Bone marrow (tissue), 2 donors: ENCODE data around the gene FAM89A.

Source experiments
- DNase-seq, 2 donors: peaks; one replicate each; lab custom pipeline; 2025; lab: John Stamatoyannopoulos, UW

FAM89A gene

DNA sequence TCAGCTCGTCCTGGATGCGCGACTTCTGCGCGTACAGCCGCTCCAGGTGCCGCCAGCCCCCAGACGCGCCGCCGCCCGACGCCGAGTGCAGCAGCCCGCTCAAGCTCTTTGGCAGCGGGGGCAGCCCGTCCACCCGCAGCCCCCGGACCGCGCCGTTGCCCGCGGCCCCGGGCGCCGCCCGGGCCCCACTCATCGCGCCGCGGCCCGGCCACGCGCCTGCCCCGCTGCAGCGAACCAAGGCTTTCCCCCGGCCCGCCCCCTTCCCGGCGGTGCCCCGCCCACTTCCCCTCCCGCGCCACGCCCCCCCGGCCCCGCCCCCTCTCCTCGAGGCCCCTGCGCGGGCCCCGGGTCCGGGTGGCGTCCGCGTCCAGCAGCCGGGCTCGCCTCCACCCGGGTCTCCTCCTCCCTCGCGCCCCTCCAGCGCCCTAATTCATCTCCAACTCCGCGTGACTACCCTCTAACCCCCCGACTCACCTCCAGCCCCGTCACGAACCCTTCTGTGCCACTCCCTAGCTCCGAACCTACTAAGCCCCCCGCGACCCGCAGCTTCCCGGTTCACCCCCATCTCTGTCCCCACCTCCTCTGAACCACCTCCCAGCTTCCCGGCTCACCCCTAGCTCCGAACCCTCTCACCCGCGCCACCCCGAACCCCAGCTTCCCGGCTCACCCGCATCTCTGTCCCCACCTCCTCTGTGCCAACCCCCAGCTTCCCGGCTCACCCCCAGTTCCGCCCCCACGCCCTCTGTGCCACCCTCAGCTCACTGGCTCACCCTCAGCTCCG is at the start of gene FAM89A:
Gene FAM89A, minus strand, starts transcription at position 236 of the 781 bp plus-strand sequence. Its CDS starts 43 bp downstream, at position 193.
- peak in 1 of 2 donors; percentile 42 for DNase-seq

DNA sequence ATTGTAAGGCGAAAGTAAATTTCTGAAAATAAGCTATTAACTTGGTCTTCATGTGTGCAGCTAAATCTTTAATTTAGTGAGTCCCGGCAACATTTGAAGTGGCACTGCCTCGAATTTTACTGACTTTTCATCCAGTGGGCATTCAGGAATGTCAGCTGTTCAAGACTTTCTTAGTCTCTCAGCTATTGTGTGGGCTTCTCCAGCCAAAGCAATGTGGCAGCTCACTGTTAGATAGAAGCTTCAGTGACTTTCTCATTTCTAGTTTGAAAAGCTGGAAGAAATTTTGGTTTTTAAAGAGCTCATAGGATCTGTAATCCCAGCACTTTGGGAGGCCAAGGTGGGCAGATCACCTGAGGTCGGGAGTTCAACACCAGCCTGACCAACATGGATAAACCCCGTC is 44.3 kb upstream of the FAM89A start:
- no peak for DNase-seq

GRCh38 chr1:231079163-231079562 is 39.1 kb upstream of the FAM89A start:
- DNase-seq, result no peak

DNA sequence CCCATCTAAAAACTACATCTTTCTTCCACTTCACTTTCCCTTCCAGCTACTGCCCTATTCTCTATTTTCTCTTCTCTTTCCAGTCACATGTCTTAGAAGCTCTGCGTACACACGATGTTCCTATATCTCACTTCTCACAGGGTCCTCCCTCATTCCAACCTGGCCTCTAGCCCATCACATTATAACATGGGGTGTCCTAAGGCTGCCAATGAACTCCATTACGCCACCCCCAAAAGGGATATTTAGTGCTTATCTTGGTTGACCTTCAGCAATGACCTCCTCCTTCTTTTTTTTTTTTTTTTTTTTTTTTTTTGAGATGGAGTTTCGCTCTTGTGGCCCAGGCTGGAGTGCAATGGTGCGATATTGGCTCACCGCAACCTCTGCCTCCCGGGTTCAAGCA is 38.2 kb upstream of the FAM89A start:
- DNase-seq, result no peak

GRCh38 chr1:231076802-231077201 is 36.7 kb upstream of the FAM89A start:
- no peak for DNase-seq

- DNase-seq, result no peak
Measured at GRCh38 chr1:231075497-231075896, 35.4 kb upstream of the FAM89A start.

- DNase-seq, result no peak
Measured at GRCh38 chr1:231075020-231075419, 35.0 kb upstream of the FAM89A start.

DNA sequence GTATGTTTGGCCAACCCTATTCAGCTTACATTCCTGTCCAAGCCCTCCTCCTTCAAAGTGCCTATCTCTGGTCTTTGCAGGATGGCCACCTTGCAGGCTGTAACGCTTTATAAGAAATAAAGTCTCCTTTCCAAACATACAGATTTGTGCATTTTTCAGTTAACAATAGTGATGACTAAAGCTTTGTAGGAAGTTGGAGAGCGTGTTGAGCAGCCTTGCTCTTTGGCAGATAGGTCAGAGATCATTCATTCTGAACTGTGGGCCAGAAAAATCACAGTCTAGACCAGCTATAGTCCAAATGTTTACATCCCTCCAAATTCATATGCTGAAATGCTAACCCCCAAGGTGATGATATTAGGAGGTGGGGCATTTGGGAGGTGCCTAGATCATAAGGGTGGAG is 34.0 kb upstream of the FAM89A start:
- no peak for DNase-seq

DNA sequence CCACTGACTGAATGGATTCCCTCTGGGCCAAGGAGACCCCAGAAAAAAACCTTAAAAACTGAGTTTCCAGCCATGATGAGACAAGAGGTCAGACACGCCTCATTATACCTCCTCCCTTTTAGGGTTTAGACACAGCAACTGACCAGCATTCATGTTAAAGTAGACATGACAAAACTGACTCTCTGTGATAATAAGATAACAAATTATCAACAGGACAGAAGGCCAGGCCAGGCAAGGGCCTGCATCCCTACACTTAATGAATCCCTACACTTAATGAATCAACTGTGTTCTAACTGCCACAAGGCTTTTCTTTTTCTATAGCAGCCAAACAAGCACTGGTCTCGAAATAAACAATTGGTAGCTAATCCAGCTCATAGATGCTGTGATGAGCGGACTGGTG is 33.3 kb upstream of the FAM89A start:
- no peak for DNase-seq

DNA sequence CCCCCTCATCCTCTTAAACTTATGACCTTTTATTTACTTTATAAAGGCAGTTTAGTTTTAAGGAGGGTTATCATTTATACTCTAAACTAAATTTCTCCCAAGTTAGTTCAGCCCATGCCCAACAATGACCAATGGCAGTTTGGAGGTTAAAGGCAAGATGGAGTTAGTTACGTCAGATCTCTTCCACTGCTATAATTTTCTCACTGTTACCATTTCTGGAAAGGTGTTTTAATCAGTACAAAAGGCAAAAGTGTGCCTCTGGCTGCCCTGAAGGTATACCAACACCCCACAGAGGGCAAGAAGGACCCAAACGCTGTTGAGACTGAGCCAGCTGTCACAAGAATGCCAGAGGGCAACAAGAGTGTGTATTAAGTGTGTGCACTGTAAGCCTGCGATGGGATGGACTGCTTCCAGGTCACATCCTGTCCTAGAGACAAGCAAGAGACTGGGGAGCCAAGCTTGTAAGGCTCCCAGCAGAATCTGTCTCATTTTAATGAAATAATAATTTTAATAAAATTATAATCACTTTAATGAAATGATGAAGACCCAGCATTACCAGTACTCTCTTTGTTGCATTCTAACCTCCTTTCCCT is 32.5 kb upstream of the FAM89A start:
- DNase-seq, result no peak

- no peak for DNase-seq
Measured at GRCh38 chr1:231072041-231072440, 32.0 kb upstream of the FAM89A start.

- DNase-seq, result no peak
Measured at GRCh38 chr1:231070758-231071444, 30.8 kb upstream of the FAM89A start.

DNA sequence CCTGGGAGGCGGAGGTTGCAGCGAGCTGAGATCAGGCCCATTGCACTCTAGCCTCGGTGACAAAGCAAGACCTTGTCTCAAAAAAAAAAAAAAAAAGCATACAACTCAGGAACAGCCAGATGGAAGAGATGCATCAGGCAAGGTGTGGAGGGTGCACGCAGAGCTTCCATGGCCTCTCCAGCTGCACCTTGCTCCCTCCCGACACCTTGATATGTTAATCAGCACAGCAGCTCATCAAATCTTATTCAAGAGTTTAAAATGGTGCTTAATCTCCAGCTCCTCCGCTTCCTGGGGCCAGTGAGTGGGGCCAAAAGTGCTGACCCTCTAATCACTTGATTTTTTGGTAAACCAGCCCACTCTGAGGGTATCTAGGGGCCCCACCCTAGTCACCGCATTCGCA is 29.3 kb upstream of the FAM89A start:
- no peak for DNase-seq

DNA sequence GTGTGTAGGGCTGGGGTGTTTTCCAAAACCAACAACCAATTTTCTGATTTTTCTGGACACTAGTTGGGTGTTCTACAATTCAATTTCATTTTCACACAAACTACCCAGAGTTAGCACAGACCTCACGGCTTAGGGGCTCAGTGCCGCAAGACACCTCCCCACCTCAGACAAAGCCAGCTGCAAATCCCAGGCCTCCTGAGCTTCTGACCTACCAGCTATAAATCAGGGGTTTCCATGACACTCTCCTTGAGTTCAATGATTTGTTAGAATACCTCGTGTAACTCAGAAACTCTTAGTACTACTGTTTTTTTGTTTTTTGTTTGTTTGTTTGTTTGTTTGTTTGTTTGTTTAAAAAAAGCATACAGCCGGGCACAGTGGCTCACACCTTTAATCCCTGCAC is 28.7 kb upstream of the FAM89A start:
- DNase-seq, result no peak

DNA sequence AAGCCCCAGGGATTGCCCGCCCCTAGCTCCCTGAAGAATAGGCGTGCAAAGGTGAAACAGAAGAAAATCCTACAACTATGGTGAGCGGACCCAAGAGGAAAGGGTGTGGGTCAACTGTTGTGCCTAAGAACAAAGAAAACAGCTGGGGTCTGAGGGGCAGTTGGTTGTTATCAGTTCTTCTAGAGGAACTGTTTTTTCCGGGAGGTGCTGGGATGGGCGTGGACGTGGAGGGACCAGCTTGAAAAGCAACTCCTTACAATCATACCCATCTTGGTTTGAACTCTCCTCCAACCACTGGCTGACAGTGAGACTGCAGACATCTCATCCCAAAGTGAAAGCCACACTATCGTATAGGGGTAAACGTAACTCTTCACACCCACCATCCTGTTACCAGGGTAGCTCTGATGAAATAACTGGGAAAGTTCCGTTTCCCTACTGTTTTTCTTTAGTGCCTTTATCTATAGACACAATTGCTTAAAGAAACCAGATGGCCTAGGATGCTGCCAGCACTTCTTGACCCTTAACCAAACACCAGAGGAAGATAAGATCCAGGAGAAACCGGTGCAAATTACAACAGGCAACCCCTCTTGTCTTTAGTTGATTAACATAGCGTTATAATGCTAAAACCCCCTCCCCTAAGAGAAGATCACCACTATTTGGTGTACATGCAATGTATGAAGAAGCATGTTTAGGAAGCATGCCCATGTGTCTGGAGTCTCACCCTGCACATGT is 25.6 kb upstream of the FAM89A start:
- no peak for DNase-seq

- DNase-seq, result no peak
Measured at GRCh38 chr1:231064418-231064817, 24.4 kb upstream of the FAM89A start.

GRCh38 chr1:231063331-231063730 is 23.3 kb upstream of the FAM89A start:
- no peak for DNase-seq

DNA sequence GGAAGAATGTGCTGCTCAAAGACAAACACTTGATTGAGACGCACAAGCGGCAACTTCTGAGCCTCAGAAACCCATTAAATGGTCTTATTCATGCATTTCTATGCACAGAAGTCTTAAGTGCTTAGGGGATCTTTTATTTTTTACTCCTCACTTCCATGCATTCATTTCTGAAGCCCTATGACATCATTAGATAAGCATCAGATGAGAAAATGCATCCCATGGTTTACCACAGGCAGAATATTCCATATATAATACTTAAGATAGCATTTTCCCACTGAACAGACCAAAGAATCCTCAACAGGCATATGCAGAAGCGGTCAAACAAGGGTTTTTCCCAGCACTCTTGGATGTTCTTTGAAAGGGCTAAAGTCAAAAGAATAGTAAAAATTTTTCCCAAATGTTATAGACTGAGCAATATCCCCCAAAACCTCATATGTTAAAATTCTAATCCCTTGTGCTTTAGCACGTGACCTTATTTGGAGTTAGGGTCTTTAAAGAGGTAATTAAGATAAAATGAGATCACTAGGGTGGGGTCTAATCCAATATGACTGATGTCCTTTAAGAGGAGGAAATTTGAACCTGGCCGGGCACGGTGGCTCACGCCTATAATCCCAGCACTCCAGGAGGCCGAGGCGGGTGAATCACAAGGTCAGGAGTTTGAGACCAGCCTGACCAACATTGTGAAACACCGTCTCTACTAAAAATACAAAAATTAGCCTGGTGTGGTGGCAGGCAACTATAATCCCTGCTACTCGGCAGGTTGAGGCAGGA is 22.6 kb upstream of the FAM89A start:
- DNase-seq, result no peak

DNA sequence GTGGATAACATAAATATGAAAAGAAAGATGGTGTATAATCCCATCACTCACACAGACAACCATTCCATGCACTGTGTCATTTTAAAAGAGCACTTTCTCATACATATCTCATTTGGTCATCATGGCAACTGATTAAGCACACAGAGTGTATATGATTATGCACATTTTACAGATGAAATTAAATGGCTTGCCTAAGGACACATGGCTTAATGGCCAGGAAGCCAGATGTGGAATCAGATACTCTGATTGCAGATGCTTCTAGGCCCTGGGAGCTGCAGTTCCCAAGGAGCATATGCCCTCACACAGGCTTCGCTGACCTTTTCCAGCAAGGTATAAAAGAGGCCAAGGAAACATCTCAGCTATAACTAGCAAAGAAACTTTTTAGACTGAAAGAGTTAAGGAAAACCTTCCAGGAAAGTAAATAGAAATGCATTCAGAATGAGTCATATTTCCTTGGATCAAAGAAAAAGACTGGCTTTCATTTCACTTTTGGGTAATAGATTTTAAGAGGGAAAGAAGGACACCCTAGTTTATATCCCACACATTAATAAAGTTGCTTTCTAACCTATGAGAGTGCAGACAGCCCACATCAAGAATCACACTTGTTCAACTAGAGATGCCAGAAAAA is 19.6 kb upstream of the FAM89A start:
- no peak for DNase-seq

DNA sequence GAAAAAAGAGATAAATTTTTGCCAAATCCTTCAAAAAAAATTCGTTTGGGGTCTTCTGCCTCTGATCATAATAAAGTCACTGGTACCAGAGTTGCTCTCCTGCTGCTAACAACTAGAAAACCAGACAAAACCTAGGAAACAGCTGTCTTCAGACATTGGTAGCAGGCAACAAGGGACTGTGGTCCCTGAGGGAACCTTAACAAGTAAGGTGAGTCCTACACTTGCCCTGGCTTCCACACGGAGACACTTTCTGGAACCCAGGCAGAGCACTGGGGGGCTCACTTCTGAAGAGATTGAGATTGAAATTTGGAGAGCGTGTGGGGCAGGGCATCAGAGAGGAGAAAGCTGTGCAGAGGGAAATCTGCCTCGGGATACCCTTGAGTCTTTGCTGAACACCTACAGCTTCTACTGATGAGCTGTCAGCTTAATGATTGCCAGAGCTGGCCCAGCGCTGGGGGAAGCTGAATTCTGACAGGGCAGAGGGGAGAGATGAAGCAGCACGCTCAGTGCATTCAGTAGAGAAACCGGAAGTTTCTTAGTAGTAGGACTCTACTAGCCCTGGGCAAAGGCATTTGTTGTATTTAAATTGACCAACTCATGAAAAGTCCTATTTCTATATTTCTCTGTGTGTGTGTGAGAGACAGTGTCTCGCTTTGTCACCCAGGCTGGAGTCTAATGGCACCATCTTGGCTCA is 18.5 kb upstream of the FAM89A start:
- DNase-seq, result no peak

- DNase-seq, result no peak
Measured at GRCh38 chr1:231057410-231057809, 17.4 kb upstream of the FAM89A start.
